Endothelial cell of umbilical vein (primary cell): Measurements from ENCODE around the gene RMDN3. TPM values are rescaled to one million over a fixed set of nuclear protein-coding genes. Genes with fewer than 3 reads are reported as not detected.

Experiments used
- BruUV-seq: library from RNA; stranded (reverse); fragments of 400-500 nt; replicated peaks from 2 replicates; lab custom pipeline; 2021; lab: Mats Ljungman, UMichigan
- CTCF ChIA-PET: fragments of 300-600, 350-600 bp; sonication (Branson Sonifier 250); formaldehyde crosslinking; loops from one replicate; lab custom pipeline; 2021; ENCODE audit warnings: antibody characterized with exemption, inconsistent platforms; lab: Charles Lee
- POLR2A ChIA-PET: fragments of 300-600, 350-600 bp; sonication (Branson Sonifier 250); formaldehyde crosslinking; loops from one replicate; lab custom pipeline; 2021; ENCODE audit warnings: antibody characterized with exemption, inconsistent platforms; lab: Charles Lee
- DNase-seq: peaks from one replicate; pipeline ENCODE4 v3.0.0-alpha.2; 2011; ENCODE audit warnings: low read depth, low spot score
- FAIRE-seq: peaks from 2 replicates; lab custom pipeline; 2011; peaks lifted over from hg19 to GRCh38; lab: Jason Lieb, UNC
- H2AFZ ChIP-seq: 2 replicates; pipeline ENCODE4 v1.6.0; 2012; ENCODE audit warnings: low read depth, low read length, control low read depth, inconsistent platforms
- H3K27ac ChIP-seq: 2 replicates; pipeline ENCODE4 v1.5.1; 2011; ENCODE audit warnings: low read depth, mild to moderate bottlenecking, control low read depth, low read length, moderate library complexity; ENCODE audit not compliant: insufficient read depth
- H3K27me3 ChIP-seq, 2 experiments: 2 replicates each; pipeline versions ENCODE4 v1.6.0 to v1.6.1; 2011; ENCODE audit warnings: low read length in 2 of 2, mixed read lengths in 1 of 2; ENCODE audit not compliant: control insufficient read depth in 2 of 2, insufficient read depth in 2 of 2
- H3K36me3 ChIP-seq, 2 experiments: 2 replicates in 1 of 2; 3 replicates in 1 of 2; pipeline ENCODE4 v1.5.1; 2011; ENCODE audit warnings: low read length in 2 of 2, mild to moderate bottlenecking in 1 of 2, moderate library complexity in 1 of 2; ENCODE audit not compliant: control insufficient read depth in 2 of 2, insufficient read depth in 2 of 2; ENCODE audit errors: extremely low read depth in 1 of 2
- H3K4me1 ChIP-seq: 3 replicates; pipeline ENCODE4 v1.5.1; 2011; ENCODE audit warnings: mild to moderate bottlenecking, low read length; ENCODE audit not compliant: control insufficient read depth, insufficient read depth; ENCODE audit errors: extremely low read depth
- H3K4me2 ChIP-seq: 2 replicates; pipeline ENCODE4 v1.6.1; 2011; ENCODE audit warnings: low read length, control low read depth, mixed read lengths; ENCODE audit not compliant: insufficient read depth
- H3K4me3 ChIP-seq, 3 experiments: fragments of 200-600 bp in 1 of 3; sonication (generic), shearing (Covaris generic) in 1 of 3; replicated peaks in 1 of 3; 2 replicates each; pipeline ENCODE4 v1.5.1; 2011 to 2016; ENCODE audit warnings: control low read depth in 3 of 3, low read length in 3 of 3, mild to moderate bottlenecking in 2 of 3, inconsistent platforms in 1 of 3, low read depth in 1 of 3, moderate library complexity in 1 of 3; ENCODE audit not compliant: insufficient read depth in 1 of 3
- H3K79me2 ChIP-seq: 2 replicates; pipeline ENCODE4 v1.6.0; 2012; ENCODE audit warnings: low read length, inconsistent platforms; ENCODE audit not compliant: control insufficient read depth, insufficient read depth
- H3K9ac ChIP-seq: replicated peaks from 2 replicates; pipeline ENCODE3; 2011; ENCODE audit warnings: low read length, control low read depth; ENCODE audit not compliant: insufficient read depth; ENCODE audit errors: extremely low read depth
- H3K9me1 ChIP-seq: replicated peaks from 3 replicates; pipeline ENCODE4 v1.6.0; 2011; ENCODE audit warnings: mild to moderate bottlenecking, low read length; ENCODE audit not compliant: control insufficient read depth, insufficient read depth; ENCODE audit errors: extremely low read depth
- H3K9me3 ChIP-seq: replicated peaks from 2 replicates; pipeline ENCODE4 v1.5.1; 2012; ENCODE audit warnings: low read length, inconsistent platforms; ENCODE audit not compliant: control insufficient read depth, insufficient read depth
- H4K20me1 ChIP-seq: replicated peaks from 2 replicates; pipeline ENCODE3; 2011; ENCODE audit warnings: mild to moderate bottlenecking, low read length; ENCODE audit not compliant: control insufficient read depth, insufficient read depth; ENCODE audit errors: extremely low read depth
- CTCF ChIP-seq, 2 donors: IDR thresholded peaks; 1 replicate in 1 of 2; 2 replicates in 1 of 2; pipeline ENCODE4 v1.5.1; 2011; ENCODE audit warnings: low read length in 2 of 2, mild to moderate bottlenecking in 2 of 2, moderate library complexity in 2 of 2, control low read depth in 1 of 2, inconsistent platforms in 1 of 2, low read depth in 1 of 2; ENCODE audit not compliant: insufficient read depth in 1 of 2; ENCODE audit errors: extremely low read depth in 1 of 2
- EZH2 ChIP-seq: IDR thresholded peaks from 2 replicates; pipeline ENCODE4 v1.6.1; 2012; ENCODE audit warnings: borderline replicate concordance, low read depth, mild to moderate bottlenecking, moderate library complexity, low read length, inconsistent platforms; ENCODE audit not compliant: severe bottlenecking
- FOS ChIP-seq: IDR thresholded peaks from 2 replicates; pipeline ENCODE4 v1.6.1; 2011; ENCODE audit warnings: mild to moderate bottlenecking, low read length, moderate library complexity, borderline replicate concordance; ENCODE audit not compliant: insufficient read depth
- GATA2 ChIP-seq: IDR thresholded peaks from 2 replicates; pipeline ENCODE4 v1.7.0; 2011; ENCODE audit warnings: low read depth, mild to moderate bottlenecking, moderate library complexity, mixed read lengths, low read length; ENCODE audit not compliant: insufficient read length, insufficient read depth
- JUN ChIP-seq: IDR thresholded peaks from 2 replicates; pipeline ENCODE4 v1.6.1; 2011; ENCODE audit warnings: borderline replicate concordance, low read depth; ENCODE audit not compliant: insufficient read length, insufficient read depth
- MAX ChIP-seq: IDR thresholded peaks from 2 replicates; pipeline ENCODE4 v1.6.1; 2011; ENCODE audit not compliant: insufficient read depth, insufficient read length
- MYC ChIP-seq: IDR thresholded peaks from one replicate; pipeline ENCODE4 v1.6.1; 2011; ENCODE audit warnings: mild to moderate bottlenecking, low read depth, low read length
- POLR2A ChIP-seq: IDR thresholded peaks from 2 replicates; pipeline ENCODE4 v1.6.1; 2012; ENCODE audit warnings: low read depth, mild to moderate bottlenecking, control low read depth, low read length
- POLR2AphosphoS5 ChIP-seq: IDR thresholded peaks from 2 replicates; pipeline ENCODE4 v1.6.1; 2012; ENCODE audit warnings: low read depth, mild to moderate bottlenecking, control low read depth, low read length, moderate library complexity; ENCODE audit not compliant: insufficient read depth
- dilution Hi-C: fragments of 300-500 bp; cut with MboI; formaldehyde crosslinking; loops from one replicate; pipeline ENCODE4 v1.15.0; 2019; ENCODE audit warnings: low sequenced_read_pairs; ENCODE audit not compliant: extremely low pct_ligation_motif_present
- intact Hi-C: fragments of 100-400 bp; cut with micrococcal nuclease; formaldehyde crosslinking; loops from one replicate; pipeline ENCODE4 v1.10.0; 2022
- polyA plus RNA-seq, 4 experiments: library from polyadenylated mRNA; depleted of rRNA in 3 of 4; stranded (reverse) in 3 of 4; unstranded in 1 of 4; fragments of >200 nt; gene quantifications; 2 replicates each; pipeline versions ENCODE4 v1.2.1 to v1.2.3, GENCODE V29; 2011 to 2012; ENCODE audit warnings: missing spikeins in 1 of 4
- total RNA-seq: library from RNA; stranded (reverse); gene quantifications from 2 replicates; pipeline ENCODE4 v1.2.3, GENCODE V29; 2021

The RMDN3 gene
- total and polyA plus RNA-seq, 2 donors (not counting 3 experiments of a cell fraction or from before 2014, with no cell fraction given) = 20.1 to 37.2 TPM

- DNase-seq (no peak), FAIRE-seq (no peak)
- no TSS peak for BruUV-seq
- no peaks in the 10 kb centered on the region for H3K27me3 ChIP-seq
- no peak overlapping the region for H3K9ac ChIP-seq
- no peak overlapping the region for H2AFZ ChIP-seq
- ChIA-PET POLR2A (no interaction called here), CTCF (interaction anchor here (0.6 to 1.3 kb wide), 4 partner anchors 9 to 42 kb away, joined by 3 read pairs; no protein-coding TSS in a partner anchor)
- H3K27ac ChIP-seq = no peak overlapping the region
- H4K20me1 ChIP-seq = no peaks in the 10 kb centered on the region
- H3K36me3 ChIP-seq = peaks cover 0 to 19% of the 10 kb centered on the region in 2 experiments
- no peaks in the 10 kb centered on the region for H3K79me2 ChIP-seq
- no peaks in the 10 kb centered on the region for H3K9me3 ChIP-seq
- TF ChIP-seq JUN (no peak), EZH2 (no peak), FOS (no peak), POLR2AphosphoS5 (no peak), CTCF (IDR thresholded peaks at IDR 0.05; ENCODE audit: extremely low read depth in 1 of 2, insufficient read depth in 1 of 2, low read depth in 1 of 2, low read length in 2 of 2) (no peak), MAX (no peak), POLR2A (no peak), MYC (no peak), GATA2 (no peak)
- H3K4me1 ChIP-seq = no peaks in the 10 kb centered on the region
- dilution Hi-C loops = no loop called here
- no peak overlapping the region for H3K4me2 ChIP-seq
- H3K9me1 ChIP-seq = no peaks in the 10 kb centered on the region
- H3K4me3 ChIP-seq = no peak overlapping the region
- intact Hi-C loops = no loop called here
Measured at GRCh38 chr15:40714144-40714543, 40.9 kb downstream of the RMDN3 start.
